Left cardiac atrium (tissue), 4 donors: ENCODE results near the gene ISOC2. TPM values are rescaled to one million over a fixed set of nuclear protein-coding genes. Genes with fewer than 3 reads are reported as not detected.

Source experiments
- ATAC-seq, 2 donors: fragments of 200-7000 bp; cut with Tn5 transposase; one replicate each; pipeline ENCODE4 v1.9.1; 2020; ENCODE audit warnings: mild to moderate bottlenecking in 2 of 2, moderate library complexity in 2 of 2
- DNase-seq: peaks from one replicate; pipeline ENCODE4 v3.0.0-alpha.2; 2020
- intact Hi-C, 2 donors: fragments of 100-400 bp; cut with DNase I; formaldehyde crosslinking; loops; one replicate each; pipeline versions ENCODE4 v1.14.1 to v1.15.1; 2022 to 2023
- total RNA-seq, 2 donors: library from RNA; stranded (reverse); fragmentation: NEBNext Ultra II Directional; extraction: Animal tissue kit (Norgen Biotek cat#: 25700); gene quantifications; one replicate each; pipeline ENCODE4 v1.2.1, GENCODE V29; 2021
- donor health status: DM: no; HTN: yes; CAD: no.
- donor health status: DM: no; HTN: yes; CAD: no; lungs with severe emphysema.
- donor health status: DM: yes; HTN: yes; CAD: no.
- donor health status: Dilated cardiomyopathy.

The ISOC2 gene
- total RNA-seq, 2 donors from 2014 or later: 58.4 to 60.5 TPM

GRCh38 chr19:55464039-55464661 is 2.7 kb upstream of the ISOC2 start:
- ATAC-seq (no peak), DNase-seq (no peak)

GRCh38 chr19:55463583-55464031 is 2.2 kb upstream of the ISOC2 start:
- intact Hi-C loops: no loop called here
- DNase-seq (no peak), ATAC-seq (no peak)

More at GRCh38 chr19:55464039-55464661, 2.7 kb upstream of the ISOC2 start:
- intact Hi-C loops: no loop called here

- DNase-seq: no peak
- no peak for ATAC-seq
- intact Hi-C loops: no loop called here
These were observed 1.3 kb upstream of the ISOC2 start for GRCh38 chr19:55462722-55463121.

- DNase-seq: no peak
- intact Hi-C loops: no loop called here
- ATAC-seq: peak in 1 of 2 donors; percentile 4
These were observed 658 bp upstream of the ISOC2 start for GRCh38 chr19:55461974-55462626.

GRCh38 chr19:55460670-55461258 is 678 bp downstream of the ISOC2 start:
- intact Hi-C loops: no loop called here
- ATAC-seq: peak; percentile 80 to 85
- DNase-seq: peak; percentile 87

- no peak for ATAC-seq
- intact Hi-C loops: no loop called here
- DNase-seq: no peak
These were observed 1.3 kb downstream of the ISOC2 start for GRCh38 chr19:55459950-55460657.

GRCh38 chr19:55459551-55459949 is 1.9 kb downstream of the ISOC2 start:
- intact Hi-C loops: no loop called here
- no peak for DNase-seq
- ATAC-seq: no peak

- DNase-seq (no peak), ATAC-seq (no peak)
- intact Hi-C loops: no loop called here
These were observed 3.6 kb downstream of the ISOC2 start for GRCh38 chr19:55457683-55458457.

- intact Hi-C loops: no loop called here
- ATAC-seq: no peak
- DNase-seq: no peak
These were observed 5.1 kb downstream of the ISOC2 start for GRCh38 chr19:55456347-55456746.

GRCh38 chr19:55455576-55456235 is 5.7 kb downstream of the ISOC2 start:
- intact Hi-C loops: no loop called here
- ATAC-seq: no peak
- DNase-seq: no peak

GRCh38 chr19:55454787-55455243 is 6.6 kb downstream of the ISOC2 start:
- intact Hi-C loops: no loop called here
- no peak for ATAC-seq
- DNase-seq: no peak

GRCh38 chr19:55453511-55454260 is 7.8 kb downstream of the ISOC2 start:
- ATAC-seq (no peak), DNase-seq (no peak)
- intact Hi-C loops: no loop called here

GRCh38 chr19:55452749-55453346 is 8.6 kb downstream of the ISOC2 start:
- DNase-seq: peak; percentile 79
- intact Hi-C loops: no loop called here
- ATAC-seq: peak; percentile 87 to 90

GRCh38 chr19:55451965-55452748 is 9.3 kb downstream of the ISOC2 start:
- DNase-seq (no peak), ATAC-seq (no peak)
- intact Hi-C loops: no loop called here

GRCh38 chr19:55451163-55451964 is 10.1 kb downstream of the ISOC2 start:
- no peak for ATAC-seq
- intact Hi-C loops: no loop called here
- DNase-seq: no peak

GRCh38 chr19:55449469-55449868 is 12.0 kb downstream of the ISOC2 start:
- DNase-seq: no peak
- no peak for ATAC-seq

More at GRCh38 chr19:55449469-55449868, 12.0 kb downstream of the ISOC2 start:
- intact Hi-C loops: no loop called here
